ENCODE data around the gene ARHGEF7.
"Not testable (repeated sequence)": the region's sequence is repeated elsewhere in the genome, so short reads cannot be mapped to it uniquely, and the experiment has no call there.

ARHGEF7 gene

GRCh38 chr13:111082769-111083168 lies 32.3 kb upstream of the ARHGEF7 start:
- H3K4me3 ChIP-seq (ENCODE audit: low read length); H3K9ac ChIP-seq (ENCODE audit: low read length); H3K27me3 ChIP-seq (replicated peaks; ENCODE audit: control insufficient read depth, insufficient read depth, low read length); H3K9me3 ChIP-seq (ENCODE audit: control insufficient read depth, low read length); H3K36me3 ChIP-seq (ENCODE audit: control insufficient read depth, insufficient read depth, low read length, severe bottlenecking); DNase-seq (ENCODE audit: low read depth): not testable (repeated sequence)
- peaks cover 12% of the 10 kb centered on the region for H3K4me1 ChIP-seq (ENCODE audit: control insufficient read depth, insufficient read depth, low read length)

- not testable (repeated sequence) for H3K9me3 ChIP-seq (ENCODE audit: control insufficient read depth, low read length); H3K4me3 ChIP-seq (ENCODE audit: low read length); H3K27me3 ChIP-seq (replicated peaks; ENCODE audit: control insufficient read depth, insufficient read depth, low read length); H3K36me3 ChIP-seq (ENCODE audit: control insufficient read depth, insufficient read depth, low read length, severe bottlenecking); H3K4me1 ChIP-seq (ENCODE audit: control insufficient read depth, insufficient read depth, low read length); H3K9ac ChIP-seq (ENCODE audit: low read length); DNase-seq (ENCODE audit: low read depth)
Measured at GRCh38 chr13:111083693-111084092, 31.4 kb upstream of the ARHGEF7 start.

- Histone ChIP-seq H3K36me3 (ENCODE audit: control insufficient read depth, insufficient read depth, low read length, severe bottlenecking) (no peaks in the 10 kb centered on the region), H3K27me3 (replicated peaks; ENCODE audit: control insufficient read depth, insufficient read depth, low read length) (peaks cover 36% of the 10 kb centered on the region), H3K4me3 (ENCODE audit: low read length) (no peak overlapping the region), H3K9me3 (ENCODE audit: control insufficient read depth, low read length) (peaks cover under 1% of the 10 kb centered on the region), H3K4me1 (ENCODE audit: control insufficient read depth, insufficient read depth, low read length) (no peaks in the 10 kb centered on the region), H3K9ac (ENCODE audit: low read length) (no peak overlapping the region)
- DNase-seq (ENCODE audit: low read depth), result no peak
Measured at GRCh38 chr13:111090169-111090568, 24.9 kb upstream of the ARHGEF7 start.

- peaks cover 5% of the 10 kb centered on the region for H3K9me3 ChIP-seq (ENCODE audit: control insufficient read depth, low read length)
- H3K27me3 ChIP-seq (replicated peaks; ENCODE audit: control insufficient read depth, insufficient read depth, low read length), result peaks cover 61% of the 10 kb centered on the region
- H3K4me1 ChIP-seq (ENCODE audit: control insufficient read depth, insufficient read depth, low read length), result no peaks in the 10 kb centered on the region
- no peak overlapping the region for H3K4me3 ChIP-seq (ENCODE audit: low read length)
- H3K9ac ChIP-seq (ENCODE audit: low read length), result no peak overlapping the region
- H3K36me3 ChIP-seq (ENCODE audit: control insufficient read depth, insufficient read depth, low read length, severe bottlenecking), result no peaks in the 10 kb centered on the region
- DNase-seq (ENCODE audit: low read depth), result no peak
Measured at GRCh38 chr13:111092685-111093084, 22.4 kb upstream of the ARHGEF7 start.

GRCh38 chr13:111093136-111093535 lies 22.0 kb upstream of the ARHGEF7 start:
- Histone ChIP-seq H3K4me1 (ENCODE audit: control insufficient read depth, insufficient read depth, low read length) (no peaks in the 10 kb centered on the region), H3K27me3 (replicated peaks; ENCODE audit: control insufficient read depth, insufficient read depth, low read length) (peaks cover 65% of the 10 kb centered on the region)

GRCh38 chr13:111093634-111094033 lies 21.5 kb upstream of the ARHGEF7 start:
- DNase-seq (ENCODE audit: low read depth), result no peak
- Histone ChIP-seq H3K9ac (ENCODE audit: low read length) (no peak overlapping the region), H3K9me3 (ENCODE audit: control insufficient read depth, low read length) (peaks cover 5% of the 10 kb centered on the region), H3K36me3 (ENCODE audit: control insufficient read depth, insufficient read depth, low read length, severe bottlenecking) (no peaks in the 10 kb centered on the region), H3K4me3 (ENCODE audit: low read length) (no peak overlapping the region), H3K4me1 (ENCODE audit: control insufficient read depth, insufficient read depth, low read length) (no peaks in the 10 kb centered on the region), H3K27me3 (replicated peaks; ENCODE audit: control insufficient read depth, insufficient read depth, low read length) (peaks cover 65% of the 10 kb centered on the region)

More at GRCh38 chr13:111093136-111093535, 22.0 kb upstream of the ARHGEF7 start:
- H3K9ac ChIP-seq (ENCODE audit: low read length), result no peak overlapping the region
- H3K4me3 ChIP-seq (ENCODE audit: low read length), result no peak overlapping the region
- DNase-seq (ENCODE audit: low read depth), result no peak
- H3K36me3 ChIP-seq (ENCODE audit: control insufficient read depth, insufficient read depth, low read length, severe bottlenecking), result no peaks in the 10 kb centered on the region
- H3K9me3 ChIP-seq (ENCODE audit: control insufficient read depth, low read length), result peaks cover 5% of the 10 kb centered on the region

- Histone ChIP-seq H3K9me3 (ENCODE audit: control insufficient read depth, low read length) (peaks cover 5% of the 10 kb centered on the region), H3K36me3 (ENCODE audit: control insufficient read depth, insufficient read depth, low read length, severe bottlenecking) (no peaks in the 10 kb centered on the region), H3K9ac (ENCODE audit: low read length) (no peak overlapping the region), H3K4me1 (ENCODE audit: control insufficient read depth, insufficient read depth, low read length) (no peaks in the 10 kb centered on the region), H3K27me3 (replicated peaks; ENCODE audit: control insufficient read depth, insufficient read depth, low read length) (peaks cover 65% of the 10 kb centered on the region), H3K4me3 (ENCODE audit: low read length) (no peak overlapping the region)
- DNase-seq (ENCODE audit: low read depth), result no peak
Measured at GRCh38 chr13:111095031-111095840, 19.9 kb upstream of the ARHGEF7 start.

- H3K9ac ChIP-seq (ENCODE audit: low read length), result no peak overlapping the region
- H3K4me1 ChIP-seq (ENCODE audit: control insufficient read depth, insufficient read depth, low read length), result no peaks in the 10 kb centered on the region
- no peaks in the 10 kb centered on the region for H3K36me3 ChIP-seq (ENCODE audit: control insufficient read depth, insufficient read depth, low read length, severe bottlenecking)
- no peak for DNase-seq (ENCODE audit: low read depth)
- no peak overlapping the region for H3K4me3 ChIP-seq (ENCODE audit: low read length)
- H3K9me3 ChIP-seq (ENCODE audit: control insufficient read depth, low read length), result peaks cover 5% of the 10 kb centered on the region
- H3K27me3 ChIP-seq (replicated peaks; ENCODE audit: control insufficient read depth, insufficient read depth, low read length), result peaks cover 65% of the 10 kb centered on the region
Measured at GRCh38 chr13:111095911-111096501, 19.1 kb upstream of the ARHGEF7 start.

- Histone ChIP-seq H3K9me3 (ENCODE audit: control insufficient read depth, low read length) (peaks cover 22% of the 10 kb centered on the region), H3K9ac (ENCODE audit: low read length) (no peak overlapping the region), H3K4me3 (ENCODE audit: low read length) (no peak overlapping the region), H3K36me3 (ENCODE audit: control insufficient read depth, insufficient read depth, low read length, severe bottlenecking) (no peaks in the 10 kb centered on the region), H3K4me1 (ENCODE audit: control insufficient read depth, insufficient read depth, low read length) (no peaks in the 10 kb centered on the region), H3K27me3 (replicated peaks; ENCODE audit: control insufficient read depth, insufficient read depth, low read length) (peaks cover 38% of the 10 kb centered on the region)
- no peak for DNase-seq (ENCODE audit: low read depth)
Measured at GRCh38 chr13:111099290-111099689, 15.8 kb upstream of the ARHGEF7 start.

GRCh38 chr13:111110054-111110453 lies 5.1 kb upstream of the ARHGEF7 start:
- Histone ChIP-seq H3K36me3 (ENCODE audit: control insufficient read depth, insufficient read depth, low read length, severe bottlenecking) (no peaks in the 10 kb centered on the region), H3K9ac (ENCODE audit: low read length) (no peak overlapping the region), H3K4me3 (ENCODE audit: low read length) (no peak overlapping the region), H3K27me3 (replicated peaks; ENCODE audit: control insufficient read depth, insufficient read depth, low read length) (peaks cover 32% of the 10 kb centered on the region), H3K9me3 (ENCODE audit: control insufficient read depth, low read length) (peaks cover 11% of the 10 kb centered on the region), H3K4me1 (ENCODE audit: control insufficient read depth, insufficient read depth, low read length) (peaks cover 6% of the 10 kb centered on the region)
- DNase-seq (ENCODE audit: low read depth), result no peak

- H3K4me1 ChIP-seq (ENCODE audit: control insufficient read depth, insufficient read depth, low read length), result peaks cover 7% of the 10 kb centered on the region
- no peak for DNase-seq (ENCODE audit: low read depth)
- peaks cover 32% of the 10 kb centered on the region for H3K27me3 ChIP-seq (replicated peaks; ENCODE audit: control insufficient read depth, insufficient read depth, low read length)
- H3K9ac ChIP-seq (ENCODE audit: low read length), result no peak overlapping the region
- peaks cover 6% of the 10 kb centered on the region for H3K9me3 ChIP-seq (ENCODE audit: control insufficient read depth, low read length)
- H3K4me3 ChIP-seq (ENCODE audit: low read length), result no peak overlapping the region
- no peaks in the 10 kb centered on the region for H3K36me3 ChIP-seq (ENCODE audit: control insufficient read depth, insufficient read depth, low read length, severe bottlenecking)
Measured at GRCh38 chr13:111111376-111111937, 3.7 kb upstream of the ARHGEF7 start.

Measured in adipocyte (in vitro differentiated cells).